HCT116 (cell line): ENCODE data around the gene TRPM6. TPM values are rescaled to one million over a fixed set of nuclear protein-coding genes. Genes with fewer than 3 reads are reported as not detected.

Experiments
- ATAC-seq: fragments of 200-7000 bp; cut with Tn5 transposase; 2 replicates; pipeline ENCODE4 v1.9.1; 2020; ENCODE audit warnings: mild to moderate bottlenecking, moderate library complexity
- BruUV-seq: library from RNA; stranded (reverse); fragments of 400-500 nt; replicated peaks from 2 replicates; lab custom pipeline; 2021; lab: Mats Ljungman, UMichigan
- CTCF ChIA-PET: fragments of 300-600 bp; sonication (Branson Sonifier 250); formaldehyde crosslinking; loops from one replicate; lab custom pipeline; 2021; ENCODE audit warnings: antibody characterized with exemption; lab: Charles Lee
- POLR2A ChIA-PET: fragments of 300-600, 350-600 bp; sonication (Branson Sonifier 250); formaldehyde crosslinking; loops from one replicate; lab custom pipeline; 2021; ENCODE audit warnings: antibody characterized with exemption; lab: Charles Lee
- RAD21 ChIA-PET, 2 experiments: fragments of 300-600 bp; sonication (Branson Sonifier 250); formaldehyde crosslinking; loops; one replicate each; lab custom pipeline; 2023; ENCODE audit warnings: low total read pairs in 2 of 2; ENCODE audit not compliant: uncharacterized antibody in 2 of 2, unreplicated experiment in 2 of 2, low non-redundant PET in 1 of 2; lab: Charles Lee
- DNase-seq: peaks from one replicate; pipeline ENCODE4 v3.0.0-alpha.2; 2010; ENCODE audit warnings: low read depth, low spot score
- H2AFZ ChIP-seq: fragments of 200-600 bp; shearing (Covaris generic), sonication (generic); 2 replicates; pipeline ENCODE4 v1.6.1; 2017; ENCODE audit warnings: low read depth, mixed run types, mixed read lengths, antibody characterized with exemption, low read length; ENCODE audit not compliant: poor library complexity, severe bottlenecking
- H3K27ac ChIP-seq: 2 replicates; pipeline ENCODE4 v1.5.1; 2012; ENCODE audit warnings: low read depth, low read length
- H3K27me3 ChIP-seq: fragments of 200-600 bp; sonication (generic); 2 replicates; pipeline ENCODE4 v1.6.1; 2016; ENCODE audit warnings: mixed run types, low read length, mixed read lengths; ENCODE audit not compliant: insufficient read depth
- H3K36me3 ChIP-seq, 2 experiments: fragments of 200-500 bp in 1 of 2; fragments of 200-600 bp in 1 of 2; sonication (Bioruptor generic) in 1 of 2; sonication (generic) in 1 of 2; 2 replicates each; pipeline versions ENCODE4 v1.5.1 to v1.6.1; 2014 to 2016; ENCODE audit warnings: low read length in 2 of 2, inconsistent platforms in 1 of 2, mixed read lengths in 1 of 2, mixed run types in 1 of 2; ENCODE audit not compliant: insufficient read depth in 2 of 2, control insufficient read depth in 1 of 2
- H3K4me1 ChIP-seq, 2 experiments: fragments of 200-600 bp in 1 of 2; sonication (generic) in 1 of 2; 2 replicates each; pipeline versions ENCODE4 v1.5.1 to v1.6.1; 2012 to 2017; ENCODE audit warnings: low read length in 2 of 2, inconsistent platforms in 1 of 2, mild to moderate bottlenecking in 1 of 2, mixed read lengths in 1 of 2, mixed run types in 1 of 2, moderate library complexity in 1 of 2; ENCODE audit not compliant: insufficient read depth in 2 of 2, control insufficient read depth in 1 of 2
- H3K4me2 ChIP-seq: fragments of 200-600 bp; sonication (generic); 2 replicates; pipeline ENCODE4 v1.6.1; 2017; ENCODE audit warnings: mixed run types, low read length, mixed read lengths
- H3K4me3 ChIP-seq, 2 experiments: fragments of 200-600 bp in 1 of 2; sonication (generic) in 1 of 2; replicated peaks in 1 of 2; 2 replicates each; pipeline ENCODE4 v1.5.1; 2011 to 2016; ENCODE audit warnings: low read length in 2 of 2, control low read depth in 1 of 2, low read depth in 1 of 2, mild to moderate bottlenecking in 1 of 2, mixed read lengths in 1 of 2, mixed run types in 1 of 2
- H3K79me2 ChIP-seq: fragments of 200-600 bp; sonication (generic); 2 replicates; pipeline ENCODE4 v1.6.1; 2017; ENCODE audit warnings: mild to moderate bottlenecking, mixed run types, low read length, moderate library complexity, mixed read lengths; ENCODE audit not compliant: insufficient read depth
- H3K9ac ChIP-seq: fragments of 200-600 bp; sonication (generic); 2 replicates; pipeline ENCODE4 v1.6.1; 2016; ENCODE audit warnings: low read length, mixed read lengths
- H3K9me2 ChIP-seq: fragments of 200-600 bp; sonication (generic), shearing (Covaris generic); 2 replicates; pipeline ENCODE4 v1.6.1; 2017; ENCODE audit warnings: mixed run types, mild to moderate bottlenecking, moderate library complexity; ENCODE audit not compliant: insufficient read depth
- H3K9me3 ChIP-seq, 2 experiments: fragments of 200-500 bp in 1 of 2; fragments of 200-600 bp in 1 of 2; sonication (Bioruptor generic) in 1 of 2; sonication (generic) in 1 of 2; 2 replicates each; pipeline ENCODE4 v1.6.1; 2014 to 2017; ENCODE audit warnings: low read length in 2 of 2, mixed read lengths in 2 of 2, inconsistent platforms in 1 of 2, low read depth in 1 of 2, mild to moderate bottlenecking in 1 of 2, mixed run types in 1 of 2, moderate library complexity in 1 of 2; ENCODE audit not compliant: control insufficient read depth in 1 of 2, insufficient read depth in 1 of 2
- H4K20me1 ChIP-seq: fragments of 200-600 bp; sonication (generic), shearing (Covaris generic); 2 replicates; pipeline ENCODE4 v1.6.1; 2017; ENCODE audit warnings: mixed run types, mild to moderate bottlenecking, moderate library complexity; ENCODE audit not compliant: insufficient read depth
- CEBPB ChIP-seq: IDR thresholded peaks from 2 replicates; pipeline ENCODE4 v1.6.1; 2012; ENCODE audit warnings: low read depth
- EGR1 ChIP-seq: IDR thresholded peaks from 2 replicates; pipeline ENCODE4 v1.6.1; 2012; ENCODE audit warnings: low read depth
- ELF1 ChIP-seq: IDR thresholded peaks from 2 replicates; pipeline ENCODE4 v1.6.1; 2012; ENCODE audit warnings: low read depth, borderline replicate concordance
- FOSL1 ChIP-seq: IDR thresholded peaks from 2 replicates; pipeline ENCODE4 v1.6.1; 2012; ENCODE audit warnings: low read depth
- JUND ChIP-seq: IDR thresholded peaks from 2 replicates; pipeline ENCODE4 v1.6.1; 2012
- POLR2A ChIP-seq: IDR thresholded peaks from 2 replicates; pipeline ENCODE4 v1.7.0; 2011; ENCODE audit warnings: borderline replicate concordance; ENCODE audit not compliant: insufficient read depth, insufficient read length; ENCODE audit errors: extremely low read depth
- POLR2AphosphoS5 ChIP-seq: IDR thresholded peaks from 2 replicates; pipeline ENCODE4 v1.6.1; 2011; ENCODE audit warnings: mild to moderate bottlenecking, low read depth, low read length, moderate library complexity
- RAD21 ChIP-seq: IDR thresholded peaks from 2 replicates; pipeline ENCODE4 v1.6.1; 2012; ENCODE audit warnings: low read depth, mild to moderate bottlenecking
- SIN3A ChIP-seq: IDR thresholded peaks from 2 replicates; pipeline ENCODE4 v1.6.1; 2012; ENCODE audit warnings: low read depth
- SP1 ChIP-seq: IDR thresholded peaks from 2 replicates; pipeline ENCODE4 v1.6.1; 2012; ENCODE audit warnings: low read depth
- SRF ChIP-seq: IDR thresholded peaks from 2 replicates; pipeline ENCODE4 v1.6.1; 2012; ENCODE audit warnings: low read depth
- YY1 ChIP-seq: IDR thresholded peaks from 2 replicates; pipeline ENCODE4 v1.6.1; 2011; ENCODE audit warnings: low read length, low read depth, moderate library complexity, mild to moderate bottlenecking; ENCODE audit not compliant: insufficient replicate concordance; ENCODE audit errors: extremely low read depth
- ZFX ChIP-seq: fragments of 450-650 bp; IDR thresholded peaks from 2 replicates; pipeline ENCODE4 v1.6.1; 2017
- ZNF274 ChIP-seq: fragments of 200-500 bp; sonication (Bioruptor generic); IDR thresholded peaks from 2 replicates; pipeline ENCODE4 v1.6.1; 2014; ENCODE audit warnings: mild to moderate bottlenecking, low read depth, low read length, inconsistent platforms
- intact Hi-C: fragments of 100-400 bp; cut with micrococcal nuclease; formaldehyde crosslinking; loops from 2 replicates; pipeline ENCODE4 v1.10.0; 2022
- total RNA-seq: library from RNA; stranded (reverse); gene quantifications from one replicate; pipeline ENCODE4 v1.2.1, GENCODE V29; 2021; ENCODE audit not compliant: unreplicated experiment
- TF ChIP-seq, protein P1 (sequence below): IDR thresholded peaks from 2 replicates; pipeline ENCODE4 v1.6.1; 2012; ENCODE audit warnings: low read depth
- TF ChIP-seq, protein P2 (sequence below): IDR thresholded peaks from 2 replicates; pipeline ENCODE4 v1.6.1; 2011; ENCODE audit warnings: mild to moderate bottlenecking, low read length, moderate library complexity; ENCODE audit not compliant: insufficient replicate concordance; ENCODE audit errors: extremely low read depth
- TF ChIP-seq, protein P3 (sequence below): IDR thresholded peaks from 2 replicates; pipeline ENCODE4 v1.6.1; 2012
- TF ChIP-seq, protein P4 (sequence below), 3 experiments: fragments of 200-600 bp in 1 of 3; sonication (generic) in 1 of 3; IDR thresholded peaks in 2 of 3; conservative IDR thresholded peaks in 1 of 3; 2 replicates each; pipeline ENCODE4 v1.5.1; 2012 to 2017; ENCODE audit warnings: low read depth in 2 of 3, low read length in 2 of 3, antibody characterized with exemption in 1 of 3, borderline replicate concordance in 1 of 3, control low read depth in 1 of 3, mild to moderate bottlenecking in 1 of 3, mixed read lengths in 1 of 3, mixed run types in 1 of 3, moderate library complexity in 1 of 3; ENCODE audit not compliant: insufficient read depth in 1 of 3

Gene TRPM6
- total RNA-seq, 1 experiment from 2014 or later = 0.44 TPM

DNA sequence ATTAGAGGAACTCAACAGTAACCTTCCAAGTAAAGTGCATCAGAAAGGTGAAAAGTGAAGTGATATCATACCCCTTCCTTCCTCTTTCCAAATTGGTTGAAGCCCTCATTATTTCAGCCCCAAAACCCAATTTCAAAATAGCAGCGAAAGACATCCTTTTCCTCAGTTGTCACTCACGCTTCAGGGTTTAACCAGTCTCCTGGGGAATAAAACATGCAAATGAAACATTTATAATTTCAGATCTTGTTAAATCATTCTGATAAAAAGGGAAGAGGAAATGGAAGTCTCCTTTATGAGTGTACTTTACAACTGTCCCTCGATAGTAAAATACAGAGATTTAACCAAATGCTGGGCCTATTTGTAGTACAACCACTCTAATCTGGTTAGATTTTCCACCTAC lies 22.5 kb downstream of the TRPM6 start:
- POLR2A ChIA-PET = no interaction called here
- no peak for DNase-seq
- TF ChIP-seq, protein P1, sequence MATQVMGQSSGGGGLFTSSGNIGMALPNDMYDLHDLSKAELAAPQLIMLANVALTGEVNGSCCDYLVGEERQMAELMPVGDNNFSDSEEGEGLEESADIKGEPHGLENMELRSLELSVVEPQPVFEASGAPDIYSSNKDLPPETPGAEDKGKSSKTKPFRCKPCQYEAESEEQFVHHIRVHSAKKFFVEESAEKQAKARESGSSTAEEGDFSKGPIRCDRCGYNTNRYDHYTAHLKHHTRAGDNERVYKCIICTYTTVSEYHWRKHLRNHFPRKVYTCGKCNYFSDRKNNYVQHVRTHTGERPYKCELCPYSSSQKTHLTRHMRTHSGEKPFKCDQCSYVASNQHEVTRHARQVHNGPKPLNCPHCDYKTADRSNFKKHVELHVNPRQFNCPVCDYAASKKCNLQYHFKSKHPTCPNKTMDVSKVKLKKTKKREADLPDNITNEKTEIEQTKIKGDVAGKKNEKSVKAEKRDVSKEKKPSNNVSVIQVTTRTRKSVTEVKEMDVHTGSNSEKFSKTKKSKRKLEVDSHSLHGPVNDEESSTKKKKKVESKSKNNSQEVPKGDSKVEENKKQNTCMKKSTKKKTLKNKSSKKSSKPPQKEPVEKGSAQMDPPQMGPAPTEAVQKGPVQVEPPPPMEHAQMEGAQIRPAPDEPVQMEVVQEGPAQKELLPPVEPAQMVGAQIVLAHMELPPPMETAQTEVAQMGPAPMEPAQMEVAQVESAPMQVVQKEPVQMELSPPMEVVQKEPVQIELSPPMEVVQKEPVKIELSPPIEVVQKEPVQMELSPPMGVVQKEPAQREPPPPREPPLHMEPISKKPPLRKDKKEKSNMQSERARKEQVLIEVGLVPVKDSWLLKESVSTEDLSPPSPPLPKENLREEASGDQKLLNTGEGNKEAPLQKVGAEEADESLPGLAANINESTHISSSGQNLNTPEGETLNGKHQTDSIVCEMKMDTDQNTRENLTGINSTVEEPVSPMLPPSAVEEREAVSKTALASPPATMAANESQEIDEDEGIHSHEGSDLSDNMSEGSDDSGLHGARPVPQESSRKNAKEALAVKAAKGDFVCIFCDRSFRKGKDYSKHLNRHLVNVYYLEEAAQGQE = no peak
- TF ChIP-seq, protein P2, sequence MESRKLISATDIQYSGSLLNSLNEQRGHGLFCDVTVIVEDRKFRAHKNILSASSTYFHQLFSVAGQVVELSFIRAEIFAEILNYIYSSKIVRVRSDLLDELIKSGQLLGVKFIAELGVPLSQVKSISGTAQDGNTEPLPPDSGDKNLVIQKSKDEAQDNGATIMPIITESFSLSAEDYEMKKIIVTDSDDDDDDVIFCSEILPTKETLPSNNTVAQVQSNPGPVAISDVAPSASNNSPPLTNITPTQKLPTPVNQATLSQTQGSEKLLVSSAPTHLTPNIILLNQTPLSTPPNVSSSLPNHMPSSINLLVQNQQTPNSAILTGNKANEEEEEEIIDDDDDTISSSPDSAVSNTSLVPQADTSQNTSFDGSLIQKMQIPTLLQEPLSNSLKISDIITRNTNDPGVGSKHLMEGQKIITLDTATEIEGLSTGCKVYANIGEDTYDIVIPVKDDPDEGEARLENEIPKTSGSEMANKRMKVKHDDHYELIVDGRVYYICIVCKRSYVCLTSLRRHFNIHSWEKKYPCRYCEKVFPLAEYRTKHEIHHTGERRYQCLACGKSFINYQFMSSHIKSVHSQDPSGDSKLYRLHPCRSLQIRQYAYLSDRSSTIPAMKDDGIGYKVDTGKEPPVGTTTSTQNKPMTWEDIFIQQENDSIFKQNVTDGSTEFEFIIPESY = no peak
- TF ChIP-seq SIN3A (no peak), ZFX (no peak), FOSL1 (no peak), JUND (no peak), RAD21 (no peak), ELF1 (no peak), CEBPB (no peak), POLR2AphosphoS5 (no peak), ZNF274 (no peak), YY1 (no peak), SP1 (no peak), SRF (no peak), EGR1 (no peak), POLR2A (no peak)
- TF ChIP-seq, protein P3, sequence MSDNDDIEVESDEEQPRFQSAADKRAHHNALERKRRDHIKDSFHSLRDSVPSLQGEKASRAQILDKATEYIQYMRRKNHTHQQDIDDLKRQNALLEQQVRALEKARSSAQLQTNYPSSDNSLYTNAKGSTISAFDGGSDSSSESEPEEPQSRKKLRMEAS = no peak
- TF ChIP-seq, protein P4, sequence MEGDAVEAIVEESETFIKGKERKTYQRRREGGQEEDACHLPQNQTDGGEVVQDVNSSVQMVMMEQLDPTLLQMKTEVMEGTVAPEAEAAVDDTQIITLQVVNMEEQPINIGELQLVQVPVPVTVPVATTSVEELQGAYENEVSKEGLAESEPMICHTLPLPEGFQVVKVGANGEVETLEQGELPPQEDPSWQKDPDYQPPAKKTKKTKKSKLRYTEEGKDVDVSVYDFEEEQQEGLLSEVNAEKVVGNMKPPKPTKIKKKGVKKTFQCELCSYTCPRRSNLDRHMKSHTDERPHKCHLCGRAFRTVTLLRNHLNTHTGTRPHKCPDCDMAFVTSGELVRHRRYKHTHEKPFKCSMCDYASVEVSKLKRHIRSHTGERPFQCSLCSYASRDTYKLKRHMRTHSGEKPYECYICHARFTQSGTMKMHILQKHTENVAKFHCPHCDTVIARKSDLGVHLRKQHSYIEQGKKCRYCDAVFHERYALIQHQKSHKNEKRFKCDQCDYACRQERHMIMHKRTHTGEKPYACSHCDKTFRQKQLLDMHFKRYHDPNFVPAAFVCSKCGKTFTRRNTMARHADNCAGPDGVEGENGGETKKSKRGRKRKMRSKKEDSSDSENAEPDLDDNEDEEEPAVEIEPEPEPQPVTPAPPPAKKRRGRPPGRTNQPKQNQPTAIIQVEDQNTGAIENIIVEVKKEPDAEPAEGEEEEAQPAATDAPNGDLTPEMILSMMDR (IDR thresholded peaks at IDR 0.05 in 2 of 3, conservative IDR thresholded peaks at IDR 0.05 in 1 of 3; ENCODE audit: borderline replicate concordance in 1 of 3, insufficient read depth in 1 of 3, low read depth in 2 of 3, low read length in 2 of 3) = no peak
- TF ChIP-seq, all 23 proteins: peak for 0

More for the DNA sequence above, 22.5 kb downstream of the TRPM6 start:
- Histone ChIP-seq H3K27ac (no peak overlapping the region), H3K36me3 (no peaks in the 10 kb centered on the region), H3K9me2 (no peaks in the 10 kb centered on the region), H3K4me2 (no peak overlapping the region), H3K4me1 (no peaks in the 10 kb centered on the region), H3K79me2 (no peaks in the 10 kb centered on the region), H3K4me3 (no peak overlapping the region), H3K9ac (no peak overlapping the region), H4K20me1 (no peaks in the 10 kb centered on the region), H3K27me3 (no peaks in the 10 kb centered on the region), H3K9me3 (no peaks in the 10 kb centered on the region), H2AFZ (no peak overlapping the region)
- RAD21 ChIA-PET = no interaction called here
- intact Hi-C loops = no loop called here
- BruUV-seq = no TSS peak
- no peak for ATAC-seq
- CTCF ChIA-PET = no interaction called here
